AML-193 (cell line): ENCODE data around the gene ACAN.

ENCODE experiments used
- DNase-seq, 2 experiments: peaks; one replicate each; lab custom pipeline; 2025; lab: John Stamatoyannopoulos, UW

The ACAN gene

DNA sequence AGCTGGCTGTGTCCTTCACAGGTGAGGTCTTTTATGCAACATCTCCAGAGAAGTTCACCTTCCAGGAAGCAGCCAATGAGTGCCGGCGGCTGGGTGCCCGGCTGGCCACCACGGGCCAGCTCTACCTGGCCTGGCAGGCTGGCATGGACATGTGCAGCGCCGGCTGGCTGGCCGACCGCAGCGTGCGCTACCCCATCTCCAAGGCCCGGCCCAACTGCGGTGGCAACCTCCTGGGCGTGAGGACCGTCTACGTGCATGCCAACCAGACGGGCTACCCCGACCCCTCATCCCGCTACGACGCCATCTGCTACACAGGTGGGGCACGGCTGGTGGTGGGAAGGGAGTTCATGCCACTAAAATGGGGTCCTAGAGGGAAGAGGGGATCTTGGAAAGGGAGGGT, 40.1 kb downstream of the ACAN start:
- DNase-seq, result no peak

DNA sequence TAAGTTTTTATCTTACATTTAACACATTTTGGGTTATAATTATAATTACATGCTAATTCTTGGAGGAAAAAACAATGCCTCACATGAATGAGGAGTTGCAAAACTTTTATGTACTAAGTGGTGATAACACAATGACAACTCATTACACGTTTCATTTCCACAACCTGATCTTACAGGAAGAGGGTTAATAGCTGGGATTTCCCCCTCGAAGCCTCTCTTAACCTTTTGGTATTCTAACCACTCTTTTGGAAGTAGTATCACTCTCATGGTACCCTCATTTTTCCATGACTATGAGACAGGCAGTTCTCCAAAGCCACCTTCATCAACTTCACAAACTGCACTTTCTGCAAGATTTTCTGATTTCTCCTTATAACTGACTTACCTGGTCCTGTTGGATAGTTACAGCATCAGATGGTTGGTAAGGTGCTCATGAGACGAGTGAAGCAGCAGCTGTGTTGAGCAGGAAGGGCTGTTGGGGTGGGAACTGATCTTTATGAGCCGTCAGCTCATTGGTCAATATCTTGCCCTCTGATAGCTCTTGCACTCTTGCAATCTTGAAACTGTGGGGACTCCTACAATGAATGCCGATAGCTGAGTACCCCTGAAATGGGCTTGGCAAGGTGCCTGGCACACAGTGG, 41.6 kb downstream of the ACAN start:
- no peak for DNase-seq

DNA sequence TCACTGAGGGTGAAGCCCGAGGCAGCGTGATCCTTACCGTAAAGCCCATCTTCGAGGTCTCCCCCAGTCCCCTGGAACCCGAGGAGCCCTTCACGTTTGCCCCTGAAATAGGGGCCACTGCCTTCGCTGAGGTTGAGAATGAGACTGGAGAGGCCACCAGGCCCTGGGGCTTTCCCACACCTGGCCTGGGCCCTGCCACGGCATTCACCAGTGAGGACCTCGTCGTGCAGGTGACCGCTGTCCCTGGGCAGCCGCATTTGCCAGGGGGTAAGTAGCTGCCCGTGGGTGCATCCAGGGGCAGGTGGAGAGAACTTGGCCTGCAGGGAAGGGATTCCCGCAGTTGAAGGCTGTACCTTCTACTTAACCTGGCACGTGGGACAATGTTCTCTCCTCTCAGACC, 42.4 kb downstream of the ACAN start:
- no peak for DNase-seq

DNA sequence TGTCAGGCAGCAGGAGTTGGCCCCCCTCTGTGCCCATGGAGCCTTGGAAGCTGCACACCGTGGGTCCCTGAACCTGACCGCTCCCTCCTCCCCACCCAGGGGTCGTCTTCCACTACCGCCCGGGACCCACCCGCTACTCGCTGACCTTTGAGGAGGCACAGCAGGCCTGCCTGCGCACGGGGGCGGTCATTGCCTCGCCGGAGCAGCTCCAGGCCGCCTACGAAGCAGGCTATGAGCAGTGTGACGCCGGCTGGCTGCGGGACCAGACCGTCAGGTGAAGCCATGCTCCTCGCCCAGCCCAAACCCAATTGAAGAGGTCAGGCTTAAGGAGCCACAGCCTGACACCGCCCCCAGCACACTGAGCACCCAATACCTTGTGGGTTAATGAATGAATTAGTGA, 43.9 kb downstream of the ACAN start:
- no peak for DNase-seq

DNA sequence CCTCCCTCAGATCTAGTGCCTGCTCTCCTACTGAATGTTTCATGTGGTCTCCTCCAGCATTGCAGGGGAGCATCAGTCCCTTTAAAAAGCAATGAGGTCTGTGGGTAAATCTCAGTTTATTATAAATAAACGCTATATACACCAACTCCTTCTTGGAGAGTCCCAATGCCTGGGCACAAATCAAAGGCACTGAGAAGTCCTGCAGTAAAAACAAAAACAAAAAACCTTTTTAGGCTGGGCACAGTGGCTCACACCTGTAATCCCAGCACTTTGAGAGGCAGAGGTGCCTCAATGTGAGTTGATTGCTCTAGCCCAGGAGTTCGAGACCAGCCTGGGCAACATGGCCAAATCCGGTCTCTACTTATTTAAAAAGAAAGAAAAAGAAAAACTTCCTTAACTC, 45.0 kb downstream of the ACAN start:
- no peak for DNase-seq

DNA sequence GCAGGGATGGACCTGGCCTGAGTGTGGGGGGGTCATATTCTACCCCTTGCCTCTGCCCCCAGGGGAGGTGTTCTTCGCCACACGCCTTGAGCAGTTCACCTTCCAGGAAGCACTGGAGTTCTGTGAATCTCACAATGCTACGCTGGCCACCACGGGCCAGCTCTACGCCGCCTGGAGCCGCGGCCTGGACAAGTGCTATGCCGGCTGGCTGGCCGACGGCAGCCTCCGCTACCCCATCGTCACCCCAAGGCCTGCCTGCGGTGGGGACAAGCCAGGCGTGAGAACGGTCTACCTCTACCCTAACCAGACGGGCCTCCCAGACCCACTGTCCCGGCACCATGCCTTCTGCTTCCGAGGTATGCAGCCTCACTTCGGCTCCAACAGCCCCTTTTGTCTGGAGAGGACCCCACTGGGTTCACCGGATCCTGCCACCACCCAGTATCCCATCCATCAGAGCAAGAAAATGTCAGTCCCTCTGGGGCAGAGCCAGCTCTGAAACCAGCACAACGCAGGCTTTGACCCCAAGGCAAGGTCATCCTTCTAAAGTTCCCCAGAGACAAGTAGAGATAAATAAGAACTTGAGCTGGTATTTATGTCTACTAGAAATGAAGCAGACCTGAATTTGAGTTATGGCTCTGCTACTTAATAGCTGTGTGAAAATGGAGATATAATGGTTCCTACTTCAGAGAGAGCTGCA, 46.3 kb downstream of the ACAN start:
- DNase-seq, result no peak

DNA sequence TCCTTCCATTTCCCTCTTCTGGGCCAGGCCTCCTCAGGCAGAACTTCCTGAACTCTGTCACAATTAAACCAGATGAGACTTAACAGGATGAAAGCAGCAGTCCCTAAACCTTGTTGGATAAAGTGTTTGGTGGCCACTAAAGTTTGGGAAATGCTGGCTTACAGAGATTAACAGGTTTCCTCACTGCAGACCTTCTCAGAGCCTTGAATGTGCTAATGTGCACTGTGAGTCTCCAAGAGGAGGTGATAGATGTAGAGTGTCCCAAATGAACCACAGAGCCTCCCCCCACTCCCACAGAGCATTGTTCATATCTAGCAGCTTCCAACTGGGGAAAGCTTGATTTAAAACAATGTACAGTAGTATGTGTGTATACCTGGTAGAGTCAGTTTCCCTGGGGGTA, 49.2 kb downstream of the ACAN start:
- no peak for DNase-seq

DNA sequence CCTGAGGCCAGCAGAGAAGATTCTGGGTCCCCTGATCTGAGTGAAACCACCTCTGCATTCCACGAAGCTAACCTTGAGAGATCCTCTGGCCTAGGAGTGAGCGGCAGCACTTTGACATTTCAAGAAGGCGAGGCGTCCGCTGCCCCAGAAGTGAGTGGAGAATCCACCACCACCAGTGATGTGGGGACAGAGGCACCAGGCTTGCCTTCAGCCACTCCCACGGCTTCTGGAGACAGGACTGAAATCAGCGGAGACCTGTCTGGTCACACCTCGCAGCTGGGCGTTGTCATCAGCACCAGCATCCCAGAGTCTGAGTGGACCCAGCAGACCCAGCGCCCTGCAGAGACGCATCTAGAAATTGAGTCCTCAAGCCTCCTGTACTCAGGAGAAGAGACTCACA, 55.7 kb downstream of the ACAN start:
- DNase-seq, result no peak

DNA sequence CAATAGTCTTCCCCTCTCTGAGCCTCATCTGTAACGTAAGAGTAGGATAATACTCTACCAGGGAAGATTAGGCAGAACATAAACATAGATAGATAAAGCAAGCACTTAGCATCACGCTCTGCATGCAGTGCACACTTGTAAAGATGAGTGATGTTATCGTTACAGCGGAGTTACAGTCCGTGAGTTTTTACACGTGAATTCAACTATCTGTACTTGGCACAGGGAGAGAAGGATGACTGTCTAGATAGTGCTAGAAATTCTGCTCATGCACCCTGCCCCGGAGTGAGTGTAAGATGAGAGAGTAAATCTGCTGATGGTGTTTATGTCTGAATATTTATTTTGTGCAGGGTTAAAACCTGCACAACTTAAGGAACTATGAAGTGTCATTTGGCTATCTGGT, 56.3 kb downstream of the ACAN start:
- no peak for DNase-seq

DNA sequence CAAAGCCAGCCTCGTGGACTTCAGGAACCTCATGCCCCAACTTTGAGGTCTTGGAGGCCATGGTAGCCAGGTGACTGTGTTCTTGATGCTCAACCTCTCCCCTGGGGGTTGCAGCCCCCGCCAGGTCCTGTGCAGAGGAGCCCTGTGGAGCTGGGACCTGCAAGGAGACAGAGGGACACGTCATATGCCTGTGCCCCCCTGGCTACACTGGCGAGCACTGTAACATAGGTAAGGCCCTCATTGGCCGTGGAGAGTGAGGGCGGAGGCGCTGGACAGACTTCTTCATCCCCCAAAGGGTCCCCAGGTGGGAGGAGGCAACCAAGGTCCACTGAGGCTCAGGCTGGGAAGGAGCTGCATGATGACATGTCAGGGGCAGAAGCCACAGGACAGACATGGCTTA, 57.0 kb downstream of the ACAN start:
- DNase-seq, result no peak

DNA sequence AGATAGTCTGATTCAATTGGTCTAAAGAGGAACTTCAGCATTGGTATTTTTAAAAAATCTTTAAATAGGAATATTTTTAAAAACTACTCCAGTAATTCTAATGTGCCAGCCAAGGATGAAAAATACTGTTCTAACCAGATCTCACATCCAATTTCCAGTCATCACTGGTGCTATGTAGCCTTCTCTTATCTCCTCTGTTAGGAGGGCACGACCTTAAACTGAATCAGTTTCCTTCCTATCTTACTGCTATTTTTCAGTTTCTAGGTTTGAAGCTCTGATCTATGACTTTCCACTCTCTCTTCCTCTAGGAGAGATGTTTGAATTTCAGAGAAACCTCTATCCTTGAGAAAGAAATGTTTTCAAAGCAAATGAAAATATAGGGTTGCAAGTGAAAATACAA, 60.2 kb downstream of the ACAN start:
- DNase-seq, result no peak

DNA sequence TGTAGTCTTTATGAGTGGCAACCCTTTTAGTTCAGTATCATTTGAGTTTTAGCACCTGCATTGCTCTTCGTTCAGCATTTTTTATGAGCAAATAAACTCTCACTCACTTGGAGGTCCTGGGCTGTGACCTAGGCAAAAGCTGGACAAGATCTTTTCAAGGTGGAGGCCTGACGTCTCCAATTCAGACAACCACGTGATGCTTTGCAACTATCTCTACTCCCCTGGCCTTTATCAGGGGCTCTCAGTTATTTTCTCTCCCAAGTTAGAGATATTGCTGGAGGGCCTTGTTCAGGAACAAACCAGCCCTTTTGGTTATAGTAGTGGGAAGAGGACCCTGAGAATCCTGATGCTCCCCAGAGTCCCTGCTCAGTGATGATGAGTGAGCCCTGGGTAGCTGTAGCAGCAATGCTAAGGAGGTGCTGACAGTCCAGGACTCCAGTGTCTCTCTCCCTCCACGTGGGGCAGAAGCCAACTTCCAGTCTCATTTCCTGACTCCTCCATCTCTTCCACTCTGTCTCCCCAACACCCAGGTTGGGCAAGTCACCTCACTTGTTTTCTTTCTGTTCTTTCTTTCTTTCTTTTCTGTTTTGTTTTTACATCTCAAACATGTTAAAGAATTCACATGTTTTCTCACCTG, 61.7 kb downstream of the ACAN start:
- no peak for DNase-seq

DNA sequence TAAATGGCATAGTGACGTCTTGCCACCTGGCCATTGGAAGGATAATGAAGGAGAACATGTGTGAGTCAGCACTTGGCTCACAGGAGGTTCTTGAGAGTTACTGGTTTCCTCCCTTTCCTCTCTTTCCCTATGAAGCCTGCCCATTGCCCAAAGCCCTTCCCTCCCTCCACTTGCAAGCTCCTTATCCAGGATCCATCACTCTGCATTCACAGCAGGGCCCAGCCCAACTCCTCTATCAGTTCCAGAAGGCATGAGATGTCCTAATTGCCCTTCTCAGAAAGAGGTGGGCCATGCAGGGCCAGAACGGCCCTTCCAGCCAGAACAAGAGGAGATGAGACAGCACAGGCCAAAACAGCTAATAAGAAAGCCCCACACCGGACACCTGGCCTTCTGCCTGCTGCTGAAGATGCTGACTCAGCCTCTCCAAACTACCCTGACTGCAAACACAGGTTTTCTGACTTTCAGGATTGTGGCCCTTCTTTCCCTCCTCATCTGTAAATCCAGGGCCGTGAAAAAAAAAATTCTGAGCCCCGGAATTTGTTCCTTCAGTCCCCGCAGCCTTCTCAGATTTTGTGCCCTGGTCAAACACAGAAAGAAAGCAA, 62.4 kb downstream of the ACAN start:
- DNase-seq, result no peak

DNA sequence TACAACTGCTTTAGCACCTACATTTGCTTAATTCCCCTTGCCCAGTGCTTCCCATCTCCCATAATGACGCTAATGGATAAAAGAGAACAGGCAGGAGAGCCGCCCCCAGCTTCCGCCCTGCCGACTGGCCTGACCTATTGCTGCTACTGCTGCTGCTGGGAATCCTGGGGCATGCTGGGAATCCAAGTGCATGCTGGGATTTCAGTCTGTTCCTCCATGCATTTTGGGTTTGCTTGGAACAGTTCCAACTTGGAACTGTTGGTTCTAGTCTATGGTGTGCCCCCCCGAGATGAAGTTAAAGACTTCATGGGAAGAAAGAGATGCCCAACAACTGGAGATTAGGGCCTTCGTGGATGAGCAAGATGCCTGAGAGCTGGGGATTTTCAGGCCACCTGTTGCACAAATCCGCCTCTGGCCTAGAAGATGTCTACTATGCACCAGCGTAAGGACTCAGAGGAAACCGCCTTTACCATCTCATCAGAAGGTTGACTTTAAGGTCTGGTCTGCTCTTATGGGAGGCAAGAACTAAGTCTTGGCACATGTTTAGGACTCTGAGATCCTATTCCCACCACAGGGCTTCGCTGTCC, 63.2 kb downstream of the ACAN start:
- no peak for DNase-seq

DNA sequence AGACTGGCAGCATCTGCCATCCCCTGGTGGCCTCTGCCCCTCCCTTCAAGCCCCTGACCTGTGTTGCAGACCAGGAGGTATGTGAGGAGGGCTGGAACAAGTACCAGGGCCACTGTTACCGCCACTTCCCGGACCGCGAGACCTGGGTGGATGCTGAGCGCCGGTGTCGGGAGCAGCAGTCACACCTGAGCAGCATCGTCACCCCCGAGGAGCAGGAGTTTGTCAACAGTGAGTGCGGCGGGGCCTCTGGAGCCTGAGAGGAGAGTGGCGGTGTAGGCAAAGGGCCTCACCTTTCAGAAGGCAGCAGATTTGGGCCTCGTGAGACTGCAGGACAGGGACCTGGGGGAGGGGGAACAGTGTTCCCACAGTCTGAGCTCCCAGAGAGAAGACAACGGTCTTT, 68.1 kb downstream of the ACAN start:
- no peak for DNase-seq

DNA sequence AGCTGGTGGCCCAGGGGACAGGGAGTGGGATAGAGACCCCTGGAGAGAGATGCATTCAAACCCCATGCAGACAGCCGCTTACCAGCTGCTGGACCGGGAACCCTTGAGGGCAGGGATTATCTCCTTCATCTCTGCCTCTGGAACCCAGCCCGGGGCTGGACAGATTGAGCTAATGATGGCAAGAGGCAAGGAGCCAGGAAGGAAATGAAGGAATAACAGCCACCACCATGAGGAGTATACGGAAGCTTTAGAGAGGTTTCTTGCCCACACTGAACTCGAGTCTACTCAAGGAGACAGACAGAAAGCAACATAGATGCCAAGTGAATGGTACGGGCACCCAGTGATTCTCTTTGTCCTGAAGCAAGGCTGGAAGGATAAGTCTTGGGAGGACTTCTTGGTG, 68.9 kb downstream of the ACAN start:
- DNase-seq, result no peak

DNA sequence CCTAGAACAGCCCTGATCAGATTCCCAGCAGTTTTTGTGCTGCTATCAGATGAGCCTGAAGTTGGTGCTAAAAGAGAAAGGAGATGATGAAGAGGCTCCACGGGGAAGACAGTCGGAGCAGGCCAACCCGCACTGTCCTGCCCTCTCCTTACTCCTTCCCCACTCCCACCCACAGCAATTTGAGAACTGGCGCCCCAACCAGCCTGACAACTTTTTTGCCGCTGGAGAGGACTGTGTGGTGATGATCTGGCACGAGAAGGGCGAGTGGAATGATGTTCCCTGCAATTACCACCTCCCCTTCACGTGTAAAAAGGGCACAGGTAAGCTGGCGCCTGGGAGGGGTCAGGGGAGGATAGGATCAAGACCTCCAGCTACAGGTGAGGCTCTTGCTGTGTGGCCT, 69.5 kb downstream of the ACAN start:
- DNase-seq, result no peak

DNA sequence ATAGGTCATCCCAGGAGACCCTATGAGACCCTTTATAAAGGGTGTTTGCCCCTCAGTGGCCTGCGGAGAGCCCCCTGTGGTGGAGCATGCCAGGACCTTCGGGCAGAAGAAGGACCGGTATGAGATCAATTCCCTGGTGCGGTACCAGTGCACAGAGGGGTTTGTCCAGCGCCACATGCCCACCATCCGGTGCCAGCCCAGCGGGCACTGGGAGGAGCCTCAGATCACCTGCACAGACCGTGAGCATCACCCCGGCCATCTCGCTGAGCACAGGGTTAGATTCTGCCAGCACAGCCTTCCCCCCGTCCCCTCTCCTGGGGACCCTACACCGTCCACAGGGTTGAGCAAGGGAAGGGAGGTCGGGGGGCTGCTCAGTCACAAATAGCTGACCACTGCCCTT, 70.5 kb downstream of the ACAN start:
- no peak for DNase-seq

DNA sequence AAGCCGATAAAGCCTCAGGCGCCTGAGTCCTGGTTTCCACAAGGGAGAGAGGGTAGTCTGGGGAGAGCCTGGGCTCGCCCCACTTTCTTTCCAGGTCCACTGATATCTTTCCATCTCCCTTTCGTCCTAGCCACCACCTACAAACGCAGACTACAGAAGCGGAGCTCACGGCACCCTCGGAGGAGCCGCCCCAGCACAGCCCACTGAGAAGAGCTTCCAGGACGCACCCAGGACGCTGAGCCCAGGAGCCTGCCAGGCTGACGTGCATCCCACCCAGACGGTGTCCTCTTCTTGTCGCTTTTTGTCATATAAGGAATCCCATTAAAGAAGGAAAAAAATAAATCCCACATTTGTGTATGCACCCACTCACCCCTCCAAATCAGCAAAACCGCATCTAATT, 71.0 kb downstream of the ACAN start:
- DNase-seq, result no peak

DNA sequence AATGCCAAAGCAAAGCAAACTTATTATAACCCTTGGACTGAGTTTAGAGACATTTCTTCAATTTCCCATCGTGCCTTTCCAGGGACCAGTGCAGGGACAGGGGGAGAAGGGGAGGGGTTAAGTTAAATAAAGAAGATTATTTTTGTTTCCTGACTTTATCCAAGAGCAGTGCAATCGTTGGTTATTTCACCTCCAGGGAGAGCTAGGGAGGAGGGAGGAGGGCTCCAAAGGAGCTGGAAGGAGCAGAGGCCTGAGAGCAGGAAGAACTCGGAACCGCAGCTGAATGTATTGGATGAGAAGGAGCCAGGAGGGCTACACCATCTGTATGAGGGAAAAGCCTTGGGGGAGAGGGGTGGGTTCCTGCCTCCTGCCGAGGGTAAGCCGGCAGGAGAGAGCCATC, 71.4 kb downstream of the ACAN start:
- no peak for DNase-seq

DNA sequence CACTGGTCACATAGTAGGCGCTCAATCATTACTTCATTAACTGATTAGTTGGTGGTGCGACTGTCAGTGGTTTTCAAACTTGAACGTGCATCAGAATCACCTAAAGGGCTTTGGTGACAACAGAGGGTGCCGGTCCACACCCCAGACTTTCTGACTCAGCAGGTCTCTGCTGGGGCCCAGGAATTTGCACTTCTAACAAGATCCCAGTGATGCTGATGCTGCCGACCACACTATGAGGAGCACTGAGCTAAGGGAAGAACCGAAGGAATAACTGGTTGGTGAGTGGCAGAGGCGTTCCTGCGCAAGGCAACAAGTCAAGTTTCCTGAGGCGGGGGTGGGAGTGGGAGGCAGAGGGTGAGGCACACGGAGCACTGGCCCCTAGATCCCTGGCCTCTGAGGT, 73.3 kb downstream of the ACAN start:
- no peak for DNase-seq

DNA sequence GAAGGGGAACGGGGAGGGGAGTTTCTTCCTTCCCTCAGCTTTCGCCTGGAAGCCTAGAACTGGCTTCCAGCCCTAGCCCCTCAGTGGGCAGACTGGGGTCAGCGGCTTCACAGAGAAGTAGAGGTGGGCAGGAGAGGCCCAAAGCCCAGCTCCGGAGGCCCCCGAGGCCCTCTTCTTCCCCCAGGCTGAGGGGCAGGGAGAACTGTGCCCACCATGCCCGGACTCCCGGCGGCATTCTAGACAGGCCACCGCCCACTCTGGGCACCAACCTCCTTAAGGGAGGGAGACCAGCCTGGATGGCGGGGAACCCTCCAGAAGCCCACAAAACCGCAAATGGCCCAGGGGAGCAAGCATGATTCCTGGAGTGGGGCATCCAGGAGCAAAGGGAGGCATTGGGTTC, 74.2 kb downstream of the ACAN start:
- no peak for DNase-seq

DNA sequence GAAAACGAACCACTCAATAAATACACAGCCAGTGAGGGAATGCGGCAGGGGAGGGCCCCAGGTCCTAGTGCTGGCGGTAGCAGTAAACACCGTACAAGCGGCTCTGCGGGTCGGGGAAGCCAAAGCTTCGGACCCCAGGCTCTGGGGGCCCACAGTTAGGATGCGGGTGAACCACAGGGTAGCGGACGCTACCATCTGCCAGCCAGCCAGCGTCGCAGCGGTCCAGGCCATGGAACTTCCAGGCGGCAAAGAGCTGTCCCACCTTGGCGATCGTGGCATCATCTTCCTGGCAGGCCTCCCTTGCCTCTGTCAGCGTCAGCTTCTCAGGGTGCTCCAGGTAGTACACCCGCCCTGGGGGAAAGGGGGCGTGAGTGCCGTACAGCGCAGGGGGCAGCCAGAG, 74.7 kb downstream of the ACAN start:
- no peak for DNase-seq
